Measurements from ENCODE around the gene DNAJB9.

- TF ChIP-seq CTCF (IDR thresholded peaks at IDR 0.05; ENCODE audit: insufficient read depth, low read length, poor library complexity, severe bottlenecking) (no peak), EZH2phosphoT487 (conservative IDR thresholded peaks at IDR 0.05; ENCODE audit: low read length) (no peak)
These were observed 2.8 kb downstream of the DNAJB9 start for GRCh38 chr7:108572480-108572879.

All from SU-DHL-6 (cell line).